Measurements from ENCODE around the gene HNRNPU. TPM values are rescaled to one million over a fixed set of nuclear protein-coding genes. Genes with fewer than 3 reads are reported as not detected.

Gene HNRNPU
- total and polyA plus RNA-seq, 2 of the 13 experiments (the other 11 are each of a cell fraction or from before 2014, with no cell fraction given): 101 to 508 TPM

GRCh38 chr1:244833734-244834542 lies 30.4 kb downstream of the HNRNPU start (continued):
- TF ChIP-seq ARID4A (CRISPR knock-in tag; IDR thresholded peaks at IDR 0.05; ENCODE audit: borderline replicate concordance) (no peak), MXI1 (IDR thresholded peaks at IDR 0.05; ENCODE audit: borderline replicate concordance, low read depth, low read length) (no peak), ZNF263 (CRISPR knock-in tag; IDR thresholded peaks at IDR 0.05) (no peak), MAFK (conservative IDR thresholded peaks at IDR 0.05 in 1 of 2, IDR thresholded peaks at IDR 0.05 in 1 of 2; ENCODE audit: low read length in 2 of 2) (no peak), KMT2B (CRISPR knock-in tag; IDR thresholded peaks at IDR 0.05) (peak; percentile 33; the same call in 1 of the 2 replicates), MLLT10 (CRISPR knock-in tag; IDR thresholded peaks at IDR 0.05) (no peak), ZFP36 (IDR thresholded peaks at IDR 0.05; ENCODE audit: borderline replicate concordance, low read depth, low read length, partially characterized antibody) (no peak), KLF13 (CRISPR knock-in tag; IDR thresholded peaks at IDR 0.05) (no peak), MXD3 (CRISPR knock-in tag; IDR thresholded peaks at IDR 0.05) (no peak), RORA (CRISPR knock-in tag; IDR thresholded peaks at IDR 0.05) (no peak), PHF20 (CRISPR knock-in tag; IDR thresholded peaks at IDR 0.05) (no peak), ZNF225 (CRISPR knock-in tag; IDR thresholded peaks at IDR 0.05) (no peak), ZBTB40 (IDR thresholded peaks at IDR 0.05) (no peak), ZBTB40 (CRISPR knock-in tag; IDR thresholded peaks at IDR 0.05) (no peak), RBM39 (IDR thresholded peaks at IDR 0.05; ENCODE audit: low read depth, low read length, poor library complexity, severe bottlenecking) (no peak), TAF15 (IDR thresholded peaks at IDR 0.05; ENCODE audit: low read depth, low read length, poor library complexity, severe bottlenecking) (no peak)

All from HepG2 (cell line).